ENCODE data around the gene OLFML3.

OLFML3 gene

DNA sequence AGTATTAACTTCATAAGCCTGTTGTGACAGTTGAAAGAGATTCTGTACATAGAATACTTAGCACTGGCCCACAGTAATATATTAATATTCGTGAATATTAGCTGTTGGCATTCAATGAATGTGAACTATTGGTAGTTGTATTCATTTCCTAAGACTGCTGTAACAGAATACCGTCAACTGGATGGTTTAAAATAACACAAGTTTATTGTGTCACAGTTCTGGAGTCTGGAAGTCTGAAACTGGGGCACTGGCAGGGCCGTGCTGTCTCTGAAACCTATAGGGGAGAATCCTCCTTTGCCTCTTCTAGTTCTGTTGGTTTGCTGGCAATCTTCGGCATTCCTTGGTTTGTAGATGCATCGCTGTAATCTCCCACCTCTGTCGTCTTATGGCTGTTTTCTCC lies 47.5 kb downstream of the OLFML3 start:
- no peak for DNase-seq (ENCODE audit: low spot score)

Data from germinal center (tissue), 1 donor.